Measurements from ENCODE around the gene DPP6.
A peak's percentile ranks its signal among the peaks of the same experiment; 100 is the strongest.
"Not testable (repeated sequence)": the region's sequence is repeated elsewhere in the genome, so short reads cannot be mapped to it uniquely, and the experiment has no call there.

The DPP6 gene

GRCh38 chr7:154051643-154052529 is at the start of gene DPP6:
Gene DPP6 (plus strand): TSS chr7:154052398.
- DNase-seq (ENCODE audit: low spot score), result not testable (repeated sequence)

- not testable (repeated sequence) for DNase-seq (ENCODE audit: low spot score)
Observed at GRCh38 chr7:154009423-154009911, 42.7 kb upstream of the DPP6 start.

- DNase-seq (ENCODE audit: low spot score), result not testable (repeated sequence)
Observed at GRCh38 chr7:154010726-154011568, 41.3 kb upstream of the DPP6 start.

GRCh38 chr7:154012800-154013199 is 39.4 kb upstream of the DPP6 start:
- not testable (repeated sequence) for DNase-seq (ENCODE audit: low spot score)

- DNase-seq (ENCODE audit: low spot score), result not testable (repeated sequence)
Observed at GRCh38 chr7:154015636-154016035, 36.6 kb upstream of the DPP6 start.

GRCh38 chr7:154018354-154018753 is 33.8 kb upstream of the DPP6 start:
- DNase-seq (ENCODE audit: low spot score), result not testable (repeated sequence)

- DNase-seq (ENCODE audit: low spot score), result not testable (repeated sequence)
Observed at GRCh38 chr7:154027805-154028204, 24.4 kb upstream of the DPP6 start.

- DNase-seq (ENCODE audit: low spot score), result not testable (repeated sequence)
Observed at GRCh38 chr7:154030476-154031080, 21.6 kb upstream of the DPP6 start.

GRCh38 chr7:154039466-154040165 is 12.6 kb upstream of the DPP6 start:
- DNase-seq (ENCODE audit: low spot score), result not testable (repeated sequence)

- DNase-seq (ENCODE audit: low spot score), result not testable (repeated sequence)
Observed at GRCh38 chr7:154050394-154050793, 1.8 kb upstream of the DPP6 start.

GRCh38 chr7:154051006-154051642 is 1.1 kb upstream of the DPP6 start:
- not testable (repeated sequence) for DNase-seq (ENCODE audit: low spot score)

- not testable (repeated sequence) for DNase-seq (ENCODE audit: low spot score)
Observed at GRCh38 chr7:154052530-154053252, 493 bp downstream of the DPP6 start.

- not testable (repeated sequence) for DNase-seq (ENCODE audit: low spot score)
Observed at GRCh38 chr7:154053466-154054312, 1.5 kb downstream of the DPP6 start.

- not testable (repeated sequence) for DNase-seq (ENCODE audit: low spot score)
Observed at GRCh38 chr7:154054664-154055063, 2.5 kb downstream of the DPP6 start.

- DNase-seq (ENCODE audit: low spot score), result peak; percentile 49
Observed at GRCh38 chr7:154055491-154056106, 3.4 kb downstream of the DPP6 start.

GRCh38 chr7:154058783-154059182 is 6.6 kb downstream of the DPP6 start:
- not testable (repeated sequence) for DNase-seq (ENCODE audit: low spot score)

GRCh38 chr7:154060551-154060950 is 8.4 kb downstream of the DPP6 start:
- DNase-seq (ENCODE audit: low spot score), result not testable (repeated sequence)

- DNase-seq (ENCODE audit: low spot score), result peak; percentile 78
Observed at GRCh38 chr7:154071833-154072232, 19.6 kb downstream of the DPP6 start.
